HG03457 (cell line): ENCODE measurements around the gene PIGC.

Source experiments
- ATAC-seq: cut with Tn5 transposase; IDR thresholded peaks from one replicate; pipeline ENCODE4 v1.9.1; 2021; ENCODE audit warnings: moderate number of reproducible peaks; ENCODE audit not compliant: unreplicated experiment

Gene PIGC

DNA sequence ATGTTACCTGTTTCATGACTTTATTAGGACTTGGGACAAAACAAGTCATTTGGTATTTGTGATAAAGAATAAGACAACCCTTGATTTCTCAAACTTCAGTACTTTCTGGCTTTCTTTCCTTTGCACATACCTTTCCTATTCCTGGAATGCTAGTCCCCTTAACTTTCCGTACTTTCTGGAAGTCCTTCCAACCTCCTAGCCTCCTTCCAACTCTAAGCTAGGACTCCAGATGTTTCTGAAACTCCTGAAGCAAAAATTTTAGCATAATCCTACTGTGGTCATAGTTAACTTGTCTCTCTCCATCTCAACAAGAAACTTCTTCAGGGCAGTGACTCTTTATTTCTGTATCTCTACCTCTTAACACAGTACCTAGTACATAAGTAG lies 43.2 kb downstream of the PIGC start:
- ATAC-seq, result no peak

DNA sequence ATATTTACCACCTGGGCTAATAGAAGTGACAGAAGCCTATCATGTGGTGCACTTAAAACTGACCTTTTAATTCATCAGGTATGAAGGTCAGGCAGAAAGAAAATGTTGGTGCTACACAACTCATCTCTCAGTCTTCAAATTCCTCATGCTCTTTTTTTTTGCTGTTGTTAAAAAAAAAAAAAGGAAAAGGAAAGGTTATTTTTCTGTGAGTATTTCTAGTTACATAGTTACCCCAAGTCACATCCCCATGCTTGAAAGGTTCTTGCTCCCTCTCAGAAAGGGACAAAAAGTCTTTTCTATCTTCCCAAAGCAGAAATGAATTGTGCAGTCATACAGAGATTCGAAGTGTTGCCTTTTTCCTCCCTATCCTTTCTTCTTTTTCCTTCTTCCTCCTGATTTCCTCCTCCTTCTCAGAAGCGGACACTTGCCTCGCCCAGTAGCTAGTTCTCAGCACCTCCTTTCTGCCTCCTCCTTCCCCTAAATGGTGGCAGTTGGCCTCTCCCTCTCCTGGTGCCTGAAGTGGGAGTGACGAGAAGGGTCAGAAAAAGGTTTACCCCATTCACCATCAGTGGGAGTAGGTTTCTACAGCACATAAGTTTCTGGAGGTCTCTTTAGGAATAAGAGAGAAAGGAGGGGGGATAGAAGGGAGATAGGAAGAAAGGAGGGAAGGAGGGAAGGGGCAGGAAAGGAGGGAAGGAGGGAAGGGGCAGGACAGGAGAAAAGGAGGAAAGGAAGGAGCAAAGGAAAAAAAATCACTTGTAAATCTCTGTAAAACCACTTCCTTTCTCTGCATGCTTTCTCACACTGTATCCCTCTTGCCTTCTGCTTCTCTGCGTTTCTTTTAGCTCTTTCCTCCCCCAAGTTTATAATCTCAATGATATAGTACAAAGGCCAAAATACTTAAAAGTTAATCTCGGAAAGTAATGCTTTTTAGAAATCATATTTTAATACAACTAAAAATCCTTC lies 43.8 kb downstream of the PIGC start:
- ATAC-seq, result no peak

DNA sequence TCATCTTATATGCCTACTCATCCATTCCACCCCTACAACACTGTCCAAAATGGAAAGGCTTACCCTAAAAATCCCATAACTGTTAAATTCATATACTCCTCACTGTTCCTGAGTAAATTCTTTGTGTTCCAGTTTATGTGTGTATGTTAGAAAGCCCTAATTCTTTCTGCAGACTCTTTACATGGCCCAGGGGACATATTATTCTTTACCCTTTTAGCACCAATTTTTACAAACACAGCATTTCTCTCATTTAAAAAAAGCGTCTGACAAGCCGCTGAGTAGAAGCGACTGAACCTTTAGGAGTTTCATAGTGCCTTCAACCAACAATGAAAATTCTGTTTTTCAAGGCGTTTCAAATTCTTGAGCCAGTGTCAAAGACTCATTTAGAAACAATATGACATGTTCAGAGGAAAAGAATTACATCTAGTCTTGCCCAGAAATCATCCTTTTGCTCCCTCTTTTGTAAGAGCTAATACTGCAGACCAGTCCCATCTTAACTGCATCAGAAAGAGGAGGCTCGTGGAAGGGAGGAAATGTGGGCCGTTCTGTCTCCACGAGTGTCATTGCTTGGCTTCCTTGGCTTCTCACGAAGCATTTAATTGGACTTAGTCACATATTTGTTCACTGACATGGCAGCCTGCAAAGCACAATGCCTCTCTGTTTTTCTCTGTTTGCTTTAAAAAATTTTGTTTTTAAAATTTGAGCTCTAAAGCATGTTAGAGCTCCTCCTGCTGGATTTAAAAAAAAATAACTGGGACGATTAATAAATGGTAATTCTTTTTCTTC lies 44.7 kb downstream of the PIGC start:
- no peak for ATAC-seq

DNA sequence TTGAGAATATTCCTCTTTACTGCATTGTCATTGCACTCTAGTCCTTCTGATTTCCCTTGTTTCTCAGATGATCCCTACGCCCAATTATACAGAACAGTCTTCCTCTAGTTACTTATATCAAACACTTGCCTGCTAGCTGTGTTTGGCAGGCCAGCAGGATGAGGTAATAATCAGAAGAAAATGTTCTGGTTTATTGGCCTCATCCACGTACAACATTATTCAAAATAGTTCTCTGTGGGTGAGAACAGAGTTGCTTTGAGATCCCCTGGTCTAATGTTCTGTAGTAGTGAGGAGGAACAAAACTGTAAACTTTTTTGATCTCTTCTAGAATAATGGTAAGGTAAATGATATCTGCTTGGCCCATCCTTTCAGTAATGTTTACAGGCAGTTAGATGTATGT lies 45.7 kb downstream of the PIGC start:
- no peak for ATAC-seq

DNA sequence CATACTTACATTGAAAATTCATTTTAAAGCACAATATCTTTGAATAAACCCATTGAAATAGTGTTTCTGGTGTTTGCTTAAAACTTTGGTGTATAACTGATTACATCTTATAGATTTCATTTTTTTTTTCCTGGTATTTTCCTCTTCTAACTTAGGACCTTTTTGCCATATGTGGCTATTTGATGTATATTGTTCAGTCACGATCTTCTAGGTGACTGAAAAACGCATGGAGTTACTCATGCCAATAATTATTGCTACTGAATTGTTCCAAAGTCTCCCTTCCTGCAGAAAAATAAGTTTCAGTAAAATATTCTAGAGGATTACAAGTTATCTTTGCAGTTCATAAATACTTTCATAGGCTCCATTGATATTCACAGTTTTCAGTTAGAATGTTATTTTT lies 46.2 kb downstream of the PIGC start:
- ATAC-seq, result no peak

DNA sequence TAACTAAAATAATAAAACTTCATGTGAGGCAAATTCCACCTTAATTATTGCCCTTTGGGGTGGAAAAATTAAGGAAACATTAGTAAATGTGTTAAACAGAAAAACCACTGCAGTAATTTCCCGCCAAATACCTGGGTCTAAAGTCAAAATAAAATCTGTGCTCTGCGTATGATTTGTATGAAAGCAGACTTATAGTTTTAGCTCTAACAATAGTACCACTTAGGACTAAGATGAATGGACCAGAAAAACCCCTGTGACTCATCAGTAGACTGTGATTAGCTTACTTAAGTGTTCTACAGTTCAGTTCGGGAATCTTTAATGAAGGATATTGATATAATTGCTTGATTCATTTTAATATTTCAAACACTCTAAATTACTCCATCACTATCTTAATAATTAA lies 46.6 kb downstream of the PIGC start:
- no peak for ATAC-seq

DNA sequence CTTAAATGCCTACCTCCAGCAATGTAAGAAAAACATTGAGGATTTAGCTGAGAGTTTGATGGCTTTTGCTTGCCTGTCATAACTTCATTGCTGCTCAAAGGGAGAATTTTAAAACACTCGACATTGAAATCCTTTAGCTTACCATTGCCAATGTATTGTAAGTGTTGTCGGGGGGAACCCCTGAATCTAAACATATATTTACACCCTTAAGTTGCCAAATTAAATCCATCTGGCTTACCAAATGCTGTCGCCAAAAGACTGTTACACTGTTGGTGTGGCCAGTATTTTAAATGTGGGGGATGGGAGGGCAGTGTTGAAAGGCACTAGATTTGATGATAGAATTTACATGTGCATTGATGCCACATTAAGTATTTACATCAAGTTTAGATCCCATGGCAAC lies 48.3 kb downstream of the PIGC start:
- no peak for ATAC-seq

DNA sequence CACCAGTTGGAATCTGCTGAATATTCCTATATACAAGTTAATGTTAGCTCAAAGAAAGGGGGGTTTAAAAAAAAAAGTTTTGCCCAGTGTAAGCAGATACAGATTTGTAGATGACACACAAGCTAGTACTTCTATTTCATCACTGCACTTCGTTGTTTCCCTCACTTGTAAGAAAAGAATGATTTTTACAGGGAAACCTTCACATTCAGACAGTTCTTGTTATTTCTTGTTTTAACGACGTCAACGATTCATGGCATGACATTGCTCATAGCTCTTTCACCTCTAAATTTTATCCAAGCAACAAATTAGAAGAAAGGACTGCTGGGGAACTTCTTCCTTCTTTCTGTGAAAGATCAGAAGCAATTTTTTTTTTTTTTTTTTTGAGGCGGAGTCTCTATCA lies 49.1 kb downstream of the PIGC start:
- no peak for ATAC-seq

DNA sequence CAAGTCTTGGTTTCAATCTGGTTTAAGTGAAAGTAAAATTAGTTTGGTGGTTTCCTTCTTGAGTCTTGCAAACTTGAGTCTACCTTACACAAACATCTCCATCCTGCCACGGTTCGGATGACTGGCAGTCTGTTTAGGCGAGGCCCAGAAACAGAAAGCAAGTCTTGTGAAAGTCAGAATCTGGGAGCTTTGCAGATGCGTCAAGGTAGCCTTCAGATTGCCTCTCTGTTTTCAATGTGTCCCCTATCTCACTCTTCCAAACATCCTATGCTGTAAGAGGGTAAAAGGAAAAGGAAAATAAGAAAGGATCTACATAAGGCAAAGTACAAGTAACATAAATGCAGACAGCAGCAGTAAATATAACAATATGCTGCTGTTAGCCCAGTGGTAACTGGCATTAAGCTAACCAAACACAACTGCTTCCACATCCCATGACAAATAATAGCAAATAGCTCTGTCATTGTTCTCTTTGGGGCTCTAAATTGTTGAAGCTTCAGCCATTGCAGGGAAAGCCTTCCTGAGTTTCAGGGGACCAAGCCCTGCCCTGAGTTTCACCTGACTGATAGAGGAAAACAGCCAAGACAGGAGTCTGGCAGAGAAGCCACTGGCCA lies 49.6 kb downstream of the PIGC start:
- peak; percentile 64 for ATAC-seq

DNA sequence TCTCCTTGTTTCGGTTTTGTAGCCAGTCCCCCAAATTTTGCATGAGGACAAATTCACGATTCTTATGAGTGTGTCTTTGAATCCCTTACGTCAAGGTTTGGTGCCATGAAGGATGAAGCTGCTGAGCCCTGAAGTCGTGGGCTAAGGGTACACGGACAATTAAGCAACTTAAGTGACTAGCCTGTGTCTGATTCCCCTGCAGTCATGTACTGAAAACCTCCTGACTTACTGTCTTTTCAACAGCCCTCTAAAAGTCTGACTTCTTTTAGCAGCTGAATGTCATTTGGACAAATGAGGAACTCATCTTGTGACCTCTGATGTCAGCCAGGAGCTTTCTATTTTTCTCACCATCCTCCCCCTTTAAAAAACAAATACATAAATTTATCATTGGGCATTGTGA lies 50.5 kb downstream of the PIGC start:
- no peak for ATAC-seq

DNA sequence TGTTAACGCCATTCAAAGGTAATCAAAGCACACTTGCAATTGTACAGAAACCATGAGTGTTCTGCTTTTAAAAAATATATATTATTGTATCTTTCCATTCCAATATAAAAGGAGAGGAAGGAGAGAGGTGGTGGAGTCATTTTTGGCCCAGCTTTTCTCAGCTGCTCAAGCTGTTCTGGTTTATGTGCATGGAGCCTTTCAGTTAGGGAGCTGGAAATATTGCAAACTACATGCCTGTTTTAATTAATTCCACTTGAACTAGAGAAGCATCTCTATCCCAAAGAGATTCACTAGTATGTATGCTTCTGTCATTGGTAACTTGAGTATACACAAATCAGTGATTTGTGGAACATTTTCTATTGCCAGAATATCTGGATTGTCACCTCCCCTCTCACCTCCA lies 51.9 kb downstream of the PIGC start:
- no peak for ATAC-seq
